Spleen (tissue), 7 donors: ENCODE data around the gene NKAIN2.

Source experiments
- CTCF ChIP-seq, 11 experiments: fragments of 200-600 bp in 7 of 11; fragments of 450-650 bp in 4 of 11; sonication (generic) in 4 of 11; IDR thresholded peaks in 8 of 11; conservative IDR thresholded peaks in 3 of 11; 1 replicate in 7 of 11; 2 replicates in 4 of 11; pipeline versions ENCODE4 v1.4.0 to v1.8.0; 2016 to 2021; ENCODE audit warnings: antibody characterized with exemption in 11 of 11, inconsistent platforms in 4 of 11, mild to moderate bottlenecking in 1 of 11
- POLR2A ChIP-seq, 3 donors: fragments of 450-650 bp; IDR thresholded peaks; one replicate each; pipeline ENCODE4 v1.5.1; 2017; ENCODE audit warnings: antibody characterized with exemption in 3 of 3, mild to moderate bottlenecking in 1 of 3
- POLR2AphosphoS5 ChIP-seq, 3 donors: sonication (generic); formaldehyde crosslinking; IDR thresholded peaks; one replicate each; pipeline ENCODE4 v1.5.1; 2017; ENCODE audit warnings: antibody characterized with exemption in 3 of 3
- donor health status: DM: no; HTN: no; CAD: no; lungs with moderate emphysema.
- donor health status: DM: no; HTN: no; CAD: no.
- donor health status: DM: no; HTN: no; CAD: no.

GRCh38 chr6:124512431-124512830 lies 708.8 kb downstream of the NKAIN2 start:
- TF ChIP-seq CTCF (IDR thresholded peaks at IDR 0.05 in 8 of 11, conservative IDR thresholded peaks at IDR 0.05 in 3 of 11), result no peak
- TF ChIP-seq POLR2AphosphoS5 (IDR thresholded peaks at IDR 0.05), result no peak
- TF ChIP-seq POLR2A (IDR thresholded peaks at IDR 0.05), result no peak
